ENCODE results near the gene CLMP.
"Not testable (repeated sequence)": the region's sequence is repeated elsewhere in the genome, so short reads cannot be mapped to it uniquely, and the experiment has no call there.

CLMP gene

DNA sequence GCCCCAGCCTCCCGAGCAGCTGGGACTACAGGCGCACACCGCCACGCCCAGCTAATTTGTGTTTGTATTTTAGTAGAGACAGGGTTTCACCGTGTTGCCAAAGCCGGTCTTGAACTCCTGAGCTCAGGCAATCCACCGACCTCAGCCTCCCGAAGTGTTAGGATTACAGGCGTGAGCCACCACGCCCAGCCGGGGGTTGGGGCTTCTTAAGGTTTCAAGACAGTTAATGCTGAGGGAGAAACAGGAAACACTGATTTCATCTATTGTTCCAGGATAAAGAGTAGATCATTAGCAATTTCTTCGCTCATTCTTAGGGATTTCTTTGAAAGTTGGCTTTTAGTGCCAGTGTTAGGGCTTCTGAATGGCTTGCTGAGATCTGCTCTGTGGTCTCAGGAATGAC is 21.2 kb upstream of the CLMP start:
- no peak for DNase-seq

GRCh38 chr11:123214940-123215339 is 19.9 kb upstream of the CLMP start:
- DNase-seq = no peak

DNA sequence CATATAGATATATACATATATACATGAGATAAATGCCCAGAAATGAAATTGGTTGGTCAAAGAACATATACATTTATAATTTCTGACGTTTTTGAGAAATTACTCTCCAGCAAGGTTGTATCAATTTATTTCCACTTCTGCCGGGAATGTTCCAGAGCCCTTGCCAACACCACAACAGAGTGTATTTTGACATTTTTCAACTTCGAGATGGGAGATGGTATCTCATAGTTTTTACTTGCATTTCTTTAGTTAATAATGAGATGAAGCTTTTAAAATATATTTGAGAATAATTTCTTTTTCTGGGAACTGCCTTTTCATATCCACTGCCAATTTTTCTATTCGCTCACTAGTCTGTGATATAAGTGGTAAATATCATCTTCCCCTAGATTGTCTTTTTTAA is 19.3 kb upstream of the CLMP start:
- DNase-seq = no peak

DNA sequence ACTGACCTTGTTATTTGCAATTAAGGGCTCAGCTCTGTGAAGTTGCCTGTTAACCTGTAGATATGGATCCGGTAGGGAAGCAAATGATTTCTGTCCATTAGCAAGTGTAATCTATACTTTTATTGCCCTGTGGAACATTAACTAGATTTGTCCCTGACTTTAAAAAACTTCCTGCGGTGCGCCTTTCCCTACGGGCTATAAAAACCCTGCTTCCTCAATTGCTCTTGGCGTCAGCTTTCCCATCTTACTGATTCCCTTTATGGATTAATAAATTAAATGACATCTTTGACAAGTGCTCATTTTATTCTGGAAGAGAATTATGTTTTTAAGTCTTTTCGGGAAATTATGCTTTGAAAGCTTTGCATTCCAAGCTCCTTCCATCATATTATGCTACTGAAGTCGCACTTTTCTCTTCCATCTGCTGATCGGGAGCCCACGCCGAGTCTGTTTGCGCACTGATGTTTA is 18.3 kb upstream of the CLMP start:
- DNase-seq = no peak

- DNase-seq = no peak
Measured at GRCh38 chr11:123212406-123212805, 17.4 kb upstream of the CLMP start.

GRCh38 chr11:123211981-123212380 is 16.9 kb upstream of the CLMP start:
- no peak for DNase-seq

GRCh38 chr11:123211149-123211852 is 16.3 kb upstream of the CLMP start:
- no peak for DNase-seq

DNA sequence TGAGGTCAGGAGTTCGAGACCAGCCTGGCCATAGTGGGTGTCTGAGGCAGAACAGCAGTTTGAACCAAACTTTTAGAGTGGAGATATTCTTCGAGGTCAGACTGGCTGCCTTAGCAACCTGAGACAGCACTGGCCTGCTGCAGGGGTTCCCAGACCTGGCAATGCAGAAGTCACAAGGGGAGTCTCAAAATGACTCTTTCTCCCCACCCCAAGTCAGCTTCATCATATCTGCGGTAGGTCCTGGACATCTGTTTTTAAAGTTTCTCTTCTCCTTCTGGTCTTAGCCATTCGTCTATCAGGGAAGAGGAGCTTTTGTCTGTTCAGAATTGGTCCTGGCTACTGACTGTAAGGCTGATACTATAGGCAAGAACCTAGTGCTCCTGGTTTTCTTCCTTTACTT is 14.5 kb upstream of the CLMP start:
- DNase-seq = no peak

DNA sequence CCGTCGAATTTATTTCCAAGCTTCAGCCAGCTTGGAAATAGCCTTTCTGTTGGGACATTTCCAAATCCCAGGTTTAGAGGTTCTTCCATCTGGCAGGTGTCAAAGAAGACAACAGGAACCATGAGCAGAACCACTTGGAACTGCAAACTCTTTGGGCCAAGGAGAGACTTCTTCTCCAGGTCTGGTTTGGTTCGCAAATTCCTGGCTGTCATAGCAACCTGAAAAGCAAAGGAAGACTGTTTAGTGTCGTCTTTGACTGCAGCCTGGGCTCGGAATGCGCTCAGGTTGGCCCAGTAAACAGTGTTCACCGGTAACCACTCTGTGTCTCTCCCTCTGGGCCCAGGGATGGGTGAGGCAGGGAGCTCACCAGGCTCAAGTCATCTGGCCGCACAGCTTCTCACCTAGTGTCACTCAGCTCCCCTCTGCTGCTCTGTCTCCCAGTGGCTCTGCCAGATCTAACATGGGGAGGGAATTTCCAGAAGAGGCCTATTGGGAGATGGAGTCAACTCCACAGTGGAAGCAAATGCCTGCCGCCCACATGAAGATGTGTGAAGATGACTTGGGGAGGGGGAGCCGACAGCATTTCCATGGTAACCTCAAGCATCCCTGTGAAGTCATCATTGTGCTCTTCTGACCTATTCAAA is 11.9 kb upstream of the CLMP start:
- DNase-seq = peak; percentile 75

- not testable (repeated sequence) for DNase-seq
Measured at GRCh38 chr11:123206055-123206454, 11.0 kb upstream of the CLMP start.

GRCh38 chr11:123203934-123204333 is 8.9 kb upstream of the CLMP start:
- DNase-seq = no peak

GRCh38 chr11:123203471-123203870 is 8.4 kb upstream of the CLMP start:
- DNase-seq = no peak

DNA sequence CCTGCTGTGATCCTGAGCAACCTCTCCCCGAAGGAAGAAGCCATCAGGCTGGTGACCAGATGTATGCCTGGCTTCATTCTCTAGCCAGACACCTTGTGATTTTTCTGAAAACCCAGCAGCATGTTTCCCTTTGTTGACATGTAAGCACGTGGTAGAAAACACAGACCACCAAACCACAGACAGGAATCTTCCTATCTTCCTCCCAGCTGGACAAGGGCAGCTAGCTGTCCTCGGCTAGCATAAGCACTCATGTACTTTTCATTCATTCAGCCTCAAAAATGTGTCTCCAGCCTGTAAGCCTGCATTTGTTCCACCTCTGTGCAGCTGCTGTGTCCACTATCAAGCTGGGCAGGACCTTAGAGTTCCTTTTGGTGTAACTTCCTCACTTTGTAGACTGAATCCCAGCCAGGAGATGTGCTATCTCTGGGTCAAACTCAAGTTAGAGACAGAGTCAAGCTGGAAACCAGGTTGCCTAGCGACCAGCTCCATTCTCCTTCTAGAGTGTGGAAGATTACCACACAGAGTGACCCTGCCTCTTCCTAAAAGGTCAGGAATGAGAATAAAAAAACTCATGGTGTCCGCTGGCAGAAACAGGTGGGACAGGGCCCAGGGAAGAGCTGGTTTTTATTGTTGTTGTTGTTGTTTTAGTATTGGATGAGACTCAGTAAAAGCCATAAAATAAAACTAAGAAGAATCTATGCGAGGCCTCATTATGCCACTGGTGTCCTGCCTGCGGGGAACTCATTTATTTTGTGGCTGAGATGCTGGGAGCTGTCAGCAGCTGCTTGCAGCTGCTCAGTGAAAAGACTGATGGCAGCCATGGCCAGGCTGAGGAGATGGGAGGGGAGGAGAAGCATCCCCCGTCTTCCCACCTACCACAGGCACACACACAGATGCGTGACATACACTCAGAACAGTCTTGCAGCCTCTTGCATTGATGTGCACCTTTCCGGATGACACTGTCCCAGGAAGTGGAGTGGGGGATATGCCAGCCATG is 7.4 kb upstream of the CLMP start:
- peak; percentile 67 for DNase-seq

- DNase-seq = no peak
Measured at GRCh38 chr11:123200264-123200663, 5.2 kb upstream of the CLMP start.

DNA sequence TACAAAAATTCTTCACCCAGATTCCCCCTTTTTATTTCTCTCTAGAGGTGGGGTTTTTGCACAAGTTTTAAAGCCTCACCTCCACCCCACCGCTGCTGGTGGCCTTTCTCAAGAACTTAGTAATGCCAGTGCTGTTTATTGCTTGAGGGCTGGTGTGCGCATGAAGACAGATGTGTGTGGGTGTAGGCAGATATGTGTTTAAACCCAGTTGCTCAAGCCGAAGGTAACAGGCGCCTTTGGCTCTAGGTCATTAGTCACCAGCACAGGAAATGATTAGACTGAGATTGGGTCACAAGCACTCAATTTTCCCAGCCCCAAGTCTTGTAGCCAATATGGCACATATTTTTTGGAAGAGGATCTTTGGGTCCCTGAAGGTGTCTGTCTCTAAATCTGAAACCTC is 2.7 kb upstream of the CLMP start:
- no peak for DNase-seq

GRCh38 chr11:123196060-123196714 is 1.1 kb upstream of the CLMP start:
- DNase-seq = peak; percentile 47

DNA sequence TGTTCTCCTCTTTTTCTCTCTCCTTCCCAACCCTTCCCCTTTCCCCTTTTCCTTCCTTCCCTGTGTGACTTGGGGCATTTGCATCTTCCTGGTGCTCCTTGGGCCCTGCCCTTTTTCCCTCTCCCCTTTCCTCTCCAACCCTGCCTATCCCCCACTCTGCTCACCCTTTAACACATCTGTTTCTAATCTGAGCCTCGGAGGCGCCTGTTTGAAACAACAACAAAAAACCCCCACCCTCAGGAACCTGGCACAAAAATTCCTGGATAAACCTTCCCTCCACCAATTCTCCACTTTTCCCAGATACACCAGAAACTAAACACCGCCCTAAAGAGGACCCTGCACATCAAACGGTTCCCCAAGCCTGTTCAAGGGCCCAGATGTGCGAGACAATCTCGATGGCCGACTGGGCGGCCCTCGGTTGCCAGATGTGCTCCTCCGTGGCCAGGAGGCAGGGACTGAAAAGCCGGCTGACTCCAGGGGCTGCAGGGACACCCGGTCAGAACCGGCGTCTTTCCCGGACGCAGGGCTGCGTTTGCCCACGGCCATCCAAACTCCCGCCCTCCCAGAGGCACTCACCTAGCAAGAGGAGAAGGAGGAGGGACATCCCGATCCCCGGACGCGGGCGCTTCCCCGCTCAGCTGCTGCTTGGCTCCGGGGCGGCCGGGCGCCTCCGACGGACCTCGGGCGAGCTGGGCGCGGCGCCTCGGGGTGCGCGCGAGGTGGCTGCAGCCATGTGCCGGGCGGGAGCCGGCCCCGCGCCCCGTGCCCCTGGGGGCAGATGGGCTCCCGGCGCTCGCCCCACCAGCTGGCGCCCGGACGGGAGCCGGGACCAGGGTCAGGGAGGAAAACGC is 486 bp downstream of the CLMP start:
- peak; percentile 68 for DNase-seq

DNA sequence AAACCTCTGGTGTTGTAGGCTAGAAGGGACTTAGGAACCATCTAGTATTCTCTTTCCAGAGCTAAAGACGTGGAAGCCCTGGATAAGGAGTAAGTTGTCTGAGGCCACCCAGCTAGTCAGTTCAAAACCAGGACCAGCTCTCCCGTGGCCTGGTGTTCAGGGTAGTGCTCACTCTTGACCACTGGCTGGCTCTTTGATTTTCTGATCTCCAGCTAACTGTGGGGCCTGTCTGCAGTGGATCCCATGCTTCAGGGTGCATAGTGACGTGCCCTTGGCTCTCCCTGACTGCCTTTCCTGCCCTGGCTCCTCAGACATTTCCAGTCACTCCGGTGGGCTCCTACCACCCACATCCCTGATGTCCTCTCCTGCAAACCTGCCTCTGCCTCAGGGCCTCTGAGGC is 1.3 kb downstream of the CLMP start:
- DNase-seq = no peak

DNA sequence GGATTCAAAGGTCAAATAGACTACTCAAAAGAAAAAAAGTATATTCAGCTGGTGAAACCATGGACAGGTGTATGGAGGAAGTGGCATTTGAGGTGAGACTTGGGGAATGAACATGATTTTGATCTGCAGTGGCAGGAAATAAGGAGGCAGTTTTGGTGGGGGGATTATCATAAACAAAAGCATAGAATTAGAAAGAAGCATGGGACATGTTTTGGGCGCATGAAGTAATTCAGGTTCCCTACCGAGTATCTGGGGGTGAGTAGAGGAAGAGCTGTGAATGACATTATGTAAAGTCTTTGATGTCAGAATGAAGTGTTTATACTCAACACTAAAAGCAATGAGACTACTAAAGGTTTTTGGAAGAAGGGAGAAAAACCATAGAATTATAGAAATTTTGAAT is 3.1 kb downstream of the CLMP start:
- DNase-seq = no peak

DNA sequence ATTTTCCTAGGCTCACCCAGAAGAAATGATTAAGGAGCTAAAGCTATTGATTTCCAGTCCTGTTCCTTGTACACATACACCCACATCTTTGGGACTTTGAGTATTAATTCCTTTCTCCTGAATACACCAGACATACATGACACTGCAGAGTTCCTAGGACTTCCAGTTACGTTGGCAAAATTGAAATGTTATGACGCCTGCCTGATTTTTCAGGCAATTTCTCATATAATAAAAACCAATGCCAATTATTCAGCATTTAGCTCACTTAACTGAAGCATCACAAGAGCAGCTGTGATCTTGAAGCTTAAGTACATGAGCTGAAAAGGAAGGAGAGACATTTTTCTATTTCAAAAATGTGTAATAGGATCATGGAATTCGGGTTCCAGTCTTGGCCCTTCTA is 4.5 kb downstream of the CLMP start:
- no peak for DNase-seq

DNA sequence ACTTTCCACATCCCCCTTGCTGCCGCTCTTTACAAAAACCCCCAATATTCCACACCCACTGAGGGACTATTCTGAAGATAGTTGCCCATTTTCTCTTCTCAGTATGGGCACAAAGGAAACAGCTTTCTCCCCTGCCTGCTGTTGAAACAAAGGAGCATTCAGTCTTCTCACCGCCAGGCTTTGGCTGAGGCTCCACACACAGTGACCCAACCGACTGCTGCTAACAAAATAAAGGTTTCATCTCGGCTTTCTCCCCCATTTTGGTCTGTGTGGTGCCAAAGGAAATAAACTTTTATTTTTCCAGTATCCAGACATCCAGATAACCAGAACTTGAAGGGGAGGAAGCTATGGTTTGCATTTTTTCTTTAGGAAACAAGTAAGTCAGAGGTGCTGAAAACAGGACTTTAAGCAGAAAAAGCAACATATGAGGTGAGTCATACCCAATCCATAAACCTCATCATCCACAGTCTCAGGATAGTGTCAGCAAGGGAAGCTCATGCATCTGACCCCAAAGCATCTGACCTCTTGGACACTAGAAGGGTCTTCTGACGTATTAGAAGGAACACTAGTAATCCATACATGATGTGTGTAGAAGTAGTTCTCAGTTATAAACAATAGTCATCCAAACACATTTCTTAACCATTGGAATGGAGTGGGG is 6.4 kb downstream of the CLMP start:
- DNase-seq = peak; percentile 60

Data from right hindlimb (tissue), 1 donor.